GM12875 (cell line): ENCODE measurements around the gene PHLPP1.
"Not testable (repeated sequence)": the region's sequence is repeated elsewhere in the genome, so short reads cannot be mapped to it uniquely, and the experiment has no call there.

Experiments
- H3K4me3 ChIP-seq: one replicate; pipeline ENCODE4 v1.5.1; 2011; ENCODE audit warnings: low read depth, low read length, control low read depth
- CTCF ChIP-seq: IDR thresholded peaks from 2 replicates; pipeline ENCODE4 v1.5.1; 2011; ENCODE audit warnings: low read depth, mild to moderate bottlenecking, control low read depth, inconsistent platforms, low read length, moderate library complexity, borderline replicate concordance; ENCODE audit not compliant: insufficient read depth

The PHLPP1 gene

GRCh38 chr18:62900132-62900883, 185.0 kb downstream of the PHLPP1 start:
- no peak for TF ChIP-seq CTCF
- H3K4me3 ChIP-seq, result no peak overlapping the region

DNA sequence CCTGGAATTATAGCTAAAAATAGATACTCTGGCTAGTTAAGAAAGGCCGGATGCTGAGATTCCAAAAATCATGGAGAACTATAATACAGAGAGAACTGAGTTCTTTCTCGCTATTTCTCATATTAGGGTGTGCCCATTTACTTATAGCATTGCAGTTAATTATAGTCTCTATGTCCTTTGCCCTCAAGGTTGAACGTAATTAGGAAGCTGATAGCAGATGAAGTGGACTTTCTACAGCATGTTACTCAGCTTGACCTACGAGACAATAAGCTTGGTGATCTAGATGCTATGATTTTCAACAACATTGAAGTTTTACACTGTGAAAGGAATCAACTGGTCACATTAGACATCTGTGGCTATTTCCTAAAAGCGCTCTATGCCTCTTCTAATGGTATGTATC, 187.4 kb downstream of the PHLPP1 start:
- no peak overlapping the region for H3K4me3 ChIP-seq
- no peak for TF ChIP-seq CTCF

GRCh38 chr18:62904396-62905285, 189.3 kb downstream of the PHLPP1 start:
- no peak overlapping the region for H3K4me3 ChIP-seq
- TF ChIP-seq CTCF, result no peak

DNA sequence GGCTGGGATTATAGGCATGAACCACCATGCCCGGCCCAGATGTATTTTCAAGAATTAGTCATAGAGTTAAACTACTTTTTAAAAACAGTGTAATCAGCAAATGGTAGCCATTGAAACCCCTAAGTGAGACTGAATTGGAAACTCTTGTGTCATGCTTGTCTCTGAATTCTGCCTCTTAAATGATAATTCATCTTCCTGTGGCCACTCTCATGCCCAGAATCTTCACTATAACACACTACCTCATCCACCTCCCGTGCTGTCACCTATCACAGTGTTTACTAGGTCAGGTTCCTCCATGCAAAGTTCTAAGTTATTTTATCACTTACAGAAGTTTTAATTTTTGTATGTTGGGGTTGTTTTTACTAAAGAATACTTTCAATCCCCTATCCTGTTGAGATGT, 197.5 kb downstream of the PHLPP1 start:
- no peak for TF ChIP-seq CTCF
- no peak overlapping the region for H3K4me3 ChIP-seq

GRCh38 chr18:62913824-62914223, 198.5 kb downstream of the PHLPP1 start:
- H3K4me3 ChIP-seq, result not testable (repeated sequence)

DNA sequence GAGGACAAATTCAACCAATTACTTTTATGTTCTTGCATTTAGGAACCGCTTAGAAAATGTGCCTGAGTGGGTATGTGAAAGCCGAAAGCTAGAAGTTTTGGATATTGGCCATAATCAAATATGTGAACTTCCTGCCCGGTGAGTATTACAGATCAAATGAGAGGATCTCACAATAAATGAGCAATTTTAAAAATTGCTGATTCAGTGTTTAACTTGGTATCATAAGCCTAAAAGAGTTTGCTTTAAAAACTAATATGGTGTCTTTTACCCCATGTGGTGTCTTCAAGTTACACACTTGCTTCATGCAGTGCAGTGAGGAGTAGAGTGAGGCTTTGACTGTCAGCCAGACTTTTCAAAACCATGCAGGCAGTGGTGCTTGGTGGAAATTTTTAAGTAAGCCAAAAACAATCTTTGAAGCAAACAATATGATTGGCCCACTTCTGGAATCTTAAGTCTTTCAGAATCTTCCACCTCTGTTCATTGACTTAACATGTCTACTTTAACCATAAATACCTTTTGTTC, 199.6 kb downstream of the PHLPP1 start:
- TF ChIP-seq CTCF, result no peak
- no peak overlapping the region for H3K4me3 ChIP-seq

DNA sequence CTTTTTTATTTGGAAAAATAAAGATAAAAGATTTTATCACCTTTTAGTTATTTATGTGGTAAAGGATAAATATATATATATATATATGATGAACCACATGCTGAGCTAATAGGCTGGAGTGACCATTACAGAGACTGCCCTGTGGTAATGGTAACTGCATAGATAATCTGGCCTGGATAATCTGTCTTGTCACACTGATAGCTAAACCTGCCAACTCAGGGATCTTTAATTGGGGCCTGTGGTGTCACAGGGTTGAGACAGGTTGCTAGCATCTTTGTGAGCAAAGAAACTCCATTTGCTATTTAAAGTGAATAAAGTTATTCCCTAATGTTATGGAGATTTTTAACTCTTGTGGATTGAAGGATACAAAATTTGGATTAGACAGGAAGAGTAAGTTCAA, 203.0 kb downstream of the PHLPP1 start:
- H3K4me3 ChIP-seq, result no peak overlapping the region
- no peak for TF ChIP-seq CTCF
